ACHN (cell line): ENCODE data around the gene TIMM17B.

Source experiments
- DNase-seq: peaks from one replicate; pipeline ENCODE4 v3.0.0-alpha.2; 2015
- in situ Hi-C: cut with HindIII; loops from 2 replicates; pipeline ENCODE4 v1.10.0; 2017; ENCODE audit warnings: low sequenced_read_pairs, low pct_ligation_motif_present, low pct_unique_long_range_greater_than_20kb

Gene TIMM17B

GRCh38 chrX:48897625-48898306, at the start of gene TIMM17B, which contains the start of gene PQBP1:
TSS of gene TIMM17B (minus strand) at chrX:48897768. CDS start at chrX:48897749, 19 bp downstream.
TSS of gene PQBP1 (plus strand) at chrX:48897930. CDS start at chrX:48898510, 580 bp downstream.
- in situ Hi-C loops, result no loop called here
- DNase-seq, result peak; percentile 90

- in situ Hi-C loops, result no loop called here
- DNase-seq, result peak; percentile 32
Measured at GRCh38 chrX:48945517-48946348, 48.2 kb upstream of the TIMM17B start.

- in situ Hi-C loops, result no loop called here
- DNase-seq, result no peak
Measured at GRCh38 chrX:48942895-48943294, 45.3 kb upstream of the TIMM17B start.

- in situ Hi-C loops, result no loop called here
- DNase-seq, result no peak
Measured at GRCh38 chrX:48940404-48940955, 42.9 kb upstream of the TIMM17B start.

GRCh38 chrX:48939524-48940228, 42.1 kb upstream of the TIMM17B start:
- no peak for DNase-seq
- in situ Hi-C loops, result no loop called here

GRCh38 chrX:48938721-48939425, 41.3 kb upstream of the TIMM17B start:
- in situ Hi-C loops, result no loop called here

GRCh38 chrX:48937054-48937907, 39.7 kb upstream of the TIMM17B start:
- in situ Hi-C loops, result no loop called here
- DNase-seq, result no peak

More at GRCh38 chrX:48938721-48939425, 41.3 kb upstream of the TIMM17B start:
- DNase-seq, result no peak

- DNase-seq, result no peak
- in situ Hi-C loops, result no loop called here
Measured at GRCh38 chrX:48936429-48937053, 39.0 kb upstream of the TIMM17B start.

- in situ Hi-C loops, result no loop called here
- no peak for DNase-seq
Measured at GRCh38 chrX:48935301-48935670, 37.7 kb upstream of the TIMM17B start.

GRCh38 chrX:48934581-48935300, 37.2 kb upstream of the TIMM17B start:
- DNase-seq, result no peak
- in situ Hi-C loops, result no loop called here

- no peak for DNase-seq
Measured at GRCh38 chrX:48933757-48934156, 36.2 kb upstream of the TIMM17B start.

GRCh38 chrX:48927736-48928382, 30.3 kb upstream of the TIMM17B start:
- in situ Hi-C loops, result no loop called here
- no peak for DNase-seq

More at GRCh38 chrX:48933757-48934156, 36.2 kb upstream of the TIMM17B start:
- in situ Hi-C loops, result no loop called here

GRCh38 chrX:48927123-48927522, 29.6 kb upstream of the TIMM17B start:
- in situ Hi-C loops, result no loop called here
- DNase-seq, result no peak

- no peak for DNase-seq
- in situ Hi-C loops, result no loop called here
Measured at GRCh38 chrX:48924270-48924669, 26.7 kb upstream of the TIMM17B start.

- DNase-seq, result no peak
- in situ Hi-C loops, result no loop called here
Measured at GRCh38 chrX:48923771-48924170, 26.2 kb upstream of the TIMM17B start.

GRCh38 chrX:48920718-48921104, 23.1 kb upstream of the TIMM17B start:
- no peak for DNase-seq
- in situ Hi-C loops, result no loop called here
